Measurements from ENCODE around the gene MYO16.
"Not testable (repeated sequence)": the region's sequence is repeated elsewhere in the genome, so short reads cannot be mapped to it uniquely, and the experiment has no call there.

Gene MYO16

DNA sequence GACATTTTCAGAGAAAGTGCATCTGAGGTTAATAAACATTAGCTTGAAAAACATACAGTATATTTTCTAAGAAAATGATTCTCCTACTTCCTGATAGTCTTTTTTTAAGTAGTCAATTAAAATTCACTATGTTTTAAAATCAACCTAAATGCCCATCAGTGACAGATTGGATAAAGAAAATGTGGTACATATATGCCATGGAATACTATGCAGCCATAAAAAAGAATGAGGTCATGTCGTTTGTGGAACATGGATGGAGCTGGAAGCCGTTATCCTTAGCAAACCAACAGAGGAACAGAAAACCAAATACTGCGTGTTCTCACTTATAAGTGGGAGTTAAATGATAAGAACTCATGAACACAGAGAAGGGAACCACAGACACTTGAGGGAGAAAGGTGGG, 462.8 kb downstream of the MYO16 start:
- DNase-seq = not testable (repeated sequence)

- DNase-seq = no peak
Measured at GRCh38 chr13:109093998-109094397, 464.6 kb downstream of the MYO16 start.

- DNase-seq = no peak
Measured at GRCh38 chr13:109095126-109095525, 465.7 kb downstream of the MYO16 start.

DNA sequence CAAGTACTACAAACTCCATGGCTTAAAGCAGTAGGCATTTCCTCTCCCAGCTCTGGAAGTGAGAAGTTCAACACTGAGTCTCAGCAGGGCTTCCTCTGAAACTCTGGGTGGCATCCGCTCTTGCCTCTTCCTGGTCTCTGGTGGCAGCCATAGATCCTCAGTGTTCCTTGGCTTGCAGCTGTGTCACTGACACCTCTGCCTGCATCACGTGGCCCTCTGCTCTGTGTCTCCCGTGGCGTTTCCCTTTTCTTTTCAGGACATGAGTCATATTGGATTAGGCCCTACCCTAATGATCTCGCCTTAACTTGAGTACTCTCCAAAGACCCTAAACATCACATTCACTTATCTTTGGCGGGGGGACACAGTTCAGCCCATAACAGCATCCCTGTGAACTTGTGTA, 466.7 kb downstream of the MYO16 start:
- no peak for DNase-seq

DNA sequence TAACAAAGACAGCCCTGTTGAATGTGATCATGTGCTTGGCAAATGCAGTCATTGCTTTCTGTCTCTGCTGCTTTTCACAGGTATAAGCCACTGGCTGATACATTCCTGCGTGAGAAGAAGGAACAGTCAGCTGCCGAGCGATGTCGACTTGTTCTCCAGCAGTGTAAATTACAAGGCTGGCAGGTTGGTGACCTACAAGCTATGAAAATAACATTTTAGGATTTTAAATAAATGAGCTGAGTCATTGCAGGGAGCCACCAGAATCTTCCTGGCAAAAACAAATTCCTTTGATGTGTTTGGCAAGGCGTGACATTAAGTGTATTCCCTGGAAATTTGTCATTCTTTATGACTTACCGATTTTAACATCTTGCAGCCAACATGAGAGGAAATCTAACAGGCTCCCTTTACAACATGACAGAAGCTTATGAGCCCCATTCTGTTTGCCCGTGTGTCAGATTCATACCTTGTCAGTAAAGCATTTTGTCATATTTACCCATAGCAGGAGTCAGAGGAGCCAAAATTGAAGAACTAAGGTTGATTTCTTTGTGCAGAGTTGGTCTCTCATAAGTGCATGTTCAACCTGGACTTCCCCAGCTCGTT, 471.4 kb downstream of the MYO16 start:
- no peak for DNase-seq

DNA sequence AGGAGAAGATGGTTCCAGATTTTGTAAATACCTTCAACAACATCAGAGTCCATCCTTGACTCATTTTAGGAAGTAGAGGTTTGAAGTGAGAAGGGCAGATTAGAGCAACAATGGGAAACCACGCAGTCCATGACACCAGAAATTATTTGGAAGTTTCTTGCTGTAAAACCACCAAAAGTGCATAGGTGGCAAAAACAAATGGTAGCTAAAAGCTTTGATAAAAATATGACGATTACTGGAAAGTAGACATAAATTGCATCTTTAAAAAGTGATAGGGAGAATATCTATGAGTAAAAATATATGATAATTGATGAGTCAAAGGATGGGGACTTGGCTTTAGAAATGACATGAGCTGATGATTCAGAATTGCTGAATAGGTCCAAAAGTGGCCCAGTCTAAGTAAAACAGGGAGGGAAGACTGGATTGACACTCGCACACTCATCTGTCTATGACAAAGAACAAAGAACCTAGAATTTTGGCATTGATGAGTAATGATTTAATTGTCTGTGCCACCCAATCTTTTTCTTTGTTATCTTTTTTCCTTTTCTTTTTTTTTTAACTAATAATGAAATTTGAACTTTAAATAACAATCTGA, 472.2 kb downstream of the MYO16 start:
- DNase-seq = no peak

DNA sequence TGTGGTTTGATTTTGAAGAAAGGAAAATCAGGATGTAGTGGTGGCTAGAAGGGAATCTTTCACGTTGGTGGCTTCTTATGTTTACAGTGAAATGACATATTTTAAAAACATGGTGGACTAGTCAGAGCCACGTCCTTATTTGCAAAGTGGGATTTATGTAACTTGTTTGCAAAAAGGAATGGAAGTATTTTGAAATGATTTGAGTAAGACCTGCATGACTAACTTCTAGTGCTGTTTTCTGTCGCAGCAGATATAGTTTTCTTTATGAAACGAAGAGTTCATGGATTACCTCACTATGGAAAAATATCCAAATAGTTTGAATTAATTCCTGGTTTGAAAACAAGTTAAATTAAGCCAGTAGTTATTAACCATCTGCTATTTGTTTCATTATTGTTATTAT, 476.5 kb downstream of the MYO16 start:
- no peak for DNase-seq

- DNase-seq = no peak
Measured at GRCh38 chr13:109110159-109110558, 480.7 kb downstream of the MYO16 start.

DNA sequence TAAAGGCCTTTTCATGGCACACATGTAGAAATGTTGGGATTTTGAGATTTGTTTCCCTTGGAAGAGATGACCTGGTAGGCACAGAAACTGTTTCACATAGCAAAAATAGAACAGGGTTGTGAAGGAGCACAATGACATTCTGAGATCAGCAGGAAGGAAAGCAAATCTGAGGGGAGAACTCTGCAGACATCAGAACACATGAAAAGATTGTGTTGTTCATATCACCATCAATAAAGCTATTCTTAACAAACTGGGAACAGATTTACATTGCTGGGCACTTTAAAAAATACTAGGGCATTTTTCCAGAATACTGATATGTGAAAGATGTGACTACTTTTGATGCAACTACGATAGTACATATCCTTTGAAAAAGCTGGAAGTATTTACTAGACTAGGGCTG, 481.7 kb downstream of the MYO16 start:
- no peak for DNase-seq

- no peak for DNase-seq
Measured at GRCh38 chr13:109113427-109113826, 484.0 kb downstream of the MYO16 start.

DNA sequence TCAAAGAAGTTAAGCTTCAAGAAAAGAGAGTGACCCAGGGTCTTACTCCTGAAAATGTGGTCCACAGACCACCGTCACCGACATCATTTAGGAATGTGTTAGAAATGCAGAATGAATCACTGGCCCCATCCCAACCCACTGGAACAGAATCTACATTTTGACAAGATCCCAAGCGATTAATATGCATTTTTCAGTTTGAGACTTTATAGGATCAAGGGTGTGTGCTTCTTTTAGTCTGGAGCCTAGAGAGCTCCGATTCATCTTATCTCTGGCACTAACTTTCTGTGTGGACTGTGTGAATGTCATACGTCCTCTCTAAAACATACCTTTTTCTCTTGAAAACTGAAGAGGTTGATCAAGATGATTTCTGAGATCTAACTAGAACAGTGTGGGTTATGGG, 484.8 kb downstream of the MYO16 start:
- no peak for DNase-seq

DNA sequence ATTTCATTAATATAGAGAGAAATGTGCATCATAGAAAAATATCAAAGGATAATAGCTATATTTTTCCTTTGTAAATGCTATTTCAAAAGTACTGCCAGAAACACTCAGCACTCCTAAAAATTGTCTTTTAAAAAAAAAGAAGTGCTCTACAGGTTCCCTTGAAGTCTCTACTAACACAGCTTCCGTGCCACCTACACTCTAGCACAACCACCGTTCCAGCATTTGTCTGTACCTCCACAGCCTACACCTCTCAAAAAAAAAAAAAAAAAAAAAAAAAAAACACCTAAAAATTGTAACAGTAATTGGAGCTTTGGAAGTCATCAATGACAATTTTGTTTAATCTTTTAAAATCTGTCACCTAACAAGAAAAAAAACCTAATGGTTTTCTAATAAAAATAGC, 485.6 kb downstream of the MYO16 start:
- no peak for DNase-seq

DNA sequence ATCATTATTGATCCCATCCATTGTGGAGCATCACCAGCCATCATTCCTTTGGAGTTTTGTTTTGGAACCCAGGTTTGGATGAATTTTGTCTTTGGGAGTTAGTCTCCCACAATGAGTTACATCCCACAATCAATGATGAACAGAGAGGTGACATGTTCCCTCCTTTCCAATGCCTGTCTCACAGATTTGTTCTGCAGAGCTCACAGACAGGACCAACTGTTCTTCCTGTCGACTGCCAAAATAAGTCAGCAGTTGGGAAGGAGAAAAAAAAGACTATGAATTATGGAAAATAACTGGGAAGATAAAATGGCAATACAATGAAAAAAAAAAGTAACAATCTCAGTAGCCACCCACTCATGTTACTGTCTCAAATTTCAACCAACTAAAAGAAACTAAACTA, 489.1 kb downstream of the MYO16 start:
- no peak for DNase-seq

DNA sequence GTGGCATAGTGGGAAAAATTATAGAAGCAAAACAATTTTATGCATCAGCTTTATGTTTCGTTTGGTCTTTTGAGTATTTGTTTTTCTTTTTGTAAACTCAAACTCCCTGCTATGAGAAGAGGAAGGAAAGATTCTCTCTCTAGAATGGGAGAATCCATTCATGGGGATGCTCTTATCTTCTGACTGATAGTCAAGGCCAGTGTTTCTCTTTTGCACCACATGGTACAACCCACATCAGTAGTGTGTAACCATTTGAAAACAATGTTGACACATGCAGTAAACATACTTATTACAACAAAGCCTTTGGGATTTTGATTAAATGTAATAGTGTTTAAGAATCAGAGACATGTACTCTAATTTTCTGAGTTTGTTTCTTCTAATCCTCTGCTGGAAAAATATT, 490.5 kb downstream of the MYO16 start:
- DNase-seq = no peak

- DNase-seq = no peak
Measured at GRCh38 chr13:109121826-109122225, 492.4 kb downstream of the MYO16 start.

DNA sequence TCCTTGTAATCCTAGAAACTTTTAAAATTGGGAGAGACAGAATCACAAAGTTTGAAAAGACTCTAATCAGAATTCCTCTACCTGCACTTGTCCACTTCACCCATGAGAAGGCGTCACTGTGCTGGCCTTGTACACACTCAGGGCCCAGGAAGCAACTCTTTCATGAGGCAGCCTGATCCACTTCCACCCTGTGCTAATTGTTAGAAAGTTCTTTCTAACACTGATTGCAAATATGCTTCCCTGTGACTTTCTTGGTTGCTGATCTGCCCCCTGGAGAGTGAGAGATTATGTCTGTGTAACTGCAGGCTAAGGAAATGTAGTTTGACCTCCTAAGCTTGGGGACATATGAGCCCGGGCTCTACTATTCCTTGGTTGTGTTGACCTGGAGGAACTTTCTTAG, 494.6 kb downstream of the MYO16 start:
- DNase-seq = no peak

GRCh38 chr13:109126178-109126577, 496.8 kb downstream of the MYO16 start:
- no peak for DNase-seq

- no peak for DNase-seq
Measured at GRCh38 chr13:109126891-109127641, 497.7 kb downstream of the MYO16 start.

DNA sequence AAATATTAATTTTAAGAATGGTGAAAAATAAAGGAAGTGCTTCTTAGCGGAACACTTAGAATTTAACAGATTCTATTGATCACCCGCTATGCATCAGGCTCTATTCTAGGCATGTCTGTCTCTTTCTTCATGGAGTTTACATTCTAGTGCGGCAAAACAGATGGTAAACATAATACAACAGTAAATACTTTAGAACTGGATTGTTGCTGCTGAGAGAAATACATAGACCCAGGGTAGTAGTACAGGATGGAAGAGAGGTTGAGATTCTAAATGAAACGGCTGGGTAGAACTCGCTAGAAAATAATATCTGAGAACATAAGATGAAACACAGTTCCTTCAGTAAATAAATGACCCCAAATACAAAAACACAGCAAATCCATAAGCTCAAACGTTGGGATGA, 498.7 kb downstream of the MYO16 start:
- no peak for DNase-seq

- no peak for DNase-seq
Measured at GRCh38 chr13:109130093-109130835, 500.9 kb downstream of the MYO16 start.

GRCh38 chr13:109131698-109132257, 502.4 kb downstream of the MYO16 start:
- no peak for DNase-seq

DNA sequence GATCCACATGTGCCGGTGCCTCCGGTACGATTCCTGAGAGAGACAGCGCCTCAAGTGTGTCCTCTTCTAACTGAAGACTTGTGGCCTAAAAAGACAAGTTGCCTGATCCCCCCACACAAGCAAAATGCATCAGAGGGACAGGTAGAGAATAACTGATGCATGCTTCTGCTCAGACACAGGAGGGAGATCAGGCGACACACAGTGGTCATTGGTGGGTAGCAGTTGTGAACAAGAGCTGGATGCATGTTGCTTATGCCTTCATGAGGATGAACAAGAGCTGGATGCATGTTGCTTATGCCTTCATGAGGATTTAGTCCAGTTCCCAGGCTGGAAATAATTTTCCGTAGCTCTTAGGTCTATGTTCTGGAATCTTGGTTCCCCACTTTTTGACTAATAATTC, 505.6 kb downstream of the MYO16 start:
- DNase-seq = no peak

GRCh38 chr13:109136873-109137272, 507.5 kb downstream of the MYO16 start:
- DNase-seq = no peak

DNA sequence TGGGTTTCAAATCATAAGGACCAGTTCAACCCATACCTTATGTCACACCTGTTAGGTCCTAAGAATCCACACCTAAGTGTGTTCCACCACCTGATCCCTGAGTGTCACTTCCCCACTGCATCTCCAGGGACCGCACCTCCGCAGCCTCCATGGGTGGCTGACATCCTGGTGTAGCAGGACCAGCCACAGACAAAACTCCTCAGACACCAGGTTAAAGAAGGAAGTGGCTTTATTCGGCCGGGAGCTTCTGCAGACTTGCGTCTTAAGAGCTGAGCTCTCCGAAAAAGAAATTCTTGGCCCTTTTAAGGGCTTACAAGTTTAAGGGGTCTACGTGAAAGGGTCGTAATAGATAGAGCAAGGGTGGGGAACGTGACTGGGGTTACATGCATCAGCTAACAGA, 509.9 kb downstream of the MYO16 start:
- no peak for DNase-seq
